Smooth muscle cell (in vitro differentiated cells): Measurements from ENCODE around the gene ARHGEF28. TPM values are rescaled to one million over a fixed set of nuclear protein-coding genes. Genes with fewer than 3 reads are reported as not detected.

Experiments
- DNase-seq: peaks from one replicate; lab custom pipeline; 2025; ENCODE audit not compliant: unreplicated experiment; lab: John Stamatoyannopoulos, UW
- H2AFZ ChIP-seq: fragments of 200-600 bp; sonication (generic); 2 replicates; pipeline ENCODE4 v1.6.0; 2016; ENCODE audit warnings: antibody characterized with exemption, low read depth, mild to moderate bottlenecking
- H3F3A ChIP-seq: fragments of 200-600 bp; sonication (generic); 2 replicates; pipeline ENCODE4 v1.6.0; 2017; ENCODE audit warnings: antibody characterized with exemption, low read depth
- H3K27ac ChIP-seq: fragments of 200-600 bp; sonication (generic); 2 replicates; pipeline ENCODE4 v1.5.1; 2016; ENCODE audit warnings: low read depth, mild to moderate bottlenecking
- H3K27me3 ChIP-seq: fragments of 200-600 bp; sonication (generic); 2 replicates; pipeline ENCODE4 v1.6.1; 2016; ENCODE audit warnings: low read depth, mild to moderate bottlenecking
- H3K36me3 ChIP-seq: fragments of 200-600 bp; sonication (generic); 2 replicates; pipeline ENCODE4 v1.5.1; 2016; ENCODE audit warnings: low read depth
- H3K4me1 ChIP-seq: fragments of 200-600 bp; sonication (generic); 2 replicates; pipeline ENCODE4 v1.5.1; 2016; ENCODE audit warnings: low read depth
- H3K4me2 ChIP-seq: fragments of 200-600 bp; sonication (generic); 2 replicates; pipeline ENCODE4 v1.6.0; 2016; ENCODE audit warnings: mild to moderate bottlenecking
- H3K4me3 ChIP-seq: fragments of 200-600 bp; sonication (generic); 2 replicates; pipeline ENCODE4 v1.5.1; 2016; ENCODE audit warnings: mild to moderate bottlenecking
- H3K79me2 ChIP-seq: fragments of 200-600 bp; sonication (generic); 2 replicates; pipeline ENCODE4 v1.6.0; 2016; ENCODE audit warnings: low read depth, mild to moderate bottlenecking
- H3K9ac ChIP-seq: fragments of 200-600 bp; sonication (generic); 2 replicates; pipeline ENCODE4 v1.6.0; 2016; ENCODE audit warnings: low read depth
- H3K9me3 ChIP-seq: fragments of 200-600 bp; sonication (generic); replicated peaks from 2 replicates; pipeline ENCODE4 v1.5.1; 2016; ENCODE audit warnings: low read depth
- H4K20me1 ChIP-seq: fragments of 200-600 bp; sonication (generic); 2 replicates; pipeline ENCODE4 v1.6.0; 2016; ENCODE audit warnings: low read depth
- CTCF ChIP-seq: fragments of 200-600 bp; sonication (generic); IDR thresholded peaks from 2 replicates; pipeline ENCODE4 v1.5.1; 2017; ENCODE audit warnings: borderline replicate concordance, mild to moderate bottlenecking, antibody characterized with exemption; ENCODE audit not compliant: insufficient read depth, poor library complexity, severe bottlenecking
- WGBS: methylation state at CpG from one replicate; pipeline ENCODE4 v1.1.7; 2016; ENCODE audit warnings: low lambda C conversion rate; 5-methylcytosine and 5-hydroxymethylcytosine counted together
- polyA plus RNA-seq: library from polyadenylated mRNA; unstranded; fragments of >200 nt; fragmentation: Nextera tagmentation; extraction: Ambion mirVana; gene quantifications from 2 replicates; pipeline ENCODE4 v1.2.1, GENCODE V29; 2016
- total RNA-seq: library from RNA; depleted of rRNA; stranded (reverse); fragments of >200 nt; gene quantifications from 2 replicates; pipeline ENCODE4 v1.2.3, GENCODE V29; 2014

The ARHGEF28 gene
- total and polyA plus RNA-seq, 2 experiments from 2014 or later = 0.19 to 0.90 TPM

- no peaks in the 10 kb centered on the region for H3K79me2 ChIP-seq
- peaks cover 8% of the 10 kb centered on the region for H3K27me3 ChIP-seq
- H3K9ac ChIP-seq = no peak overlapping the region
- DNase-seq = no peak
- 81% methylated on average over 2 of the region's 2 CpGs for WGBS
- TF ChIP-seq CTCF = no peak
- H3K4me1 ChIP-seq = no peaks in the 10 kb centered on the region
- H3F3A ChIP-seq = no peaks in the 10 kb centered on the region
- H3K4me2 ChIP-seq = no peak overlapping the region
- H3K36me3 ChIP-seq = no peaks in the 10 kb centered on the region
- no peaks in the 10 kb centered on the region for H3K9me3 ChIP-seq
- H4K20me1 ChIP-seq = no peaks in the 10 kb centered on the region
- no peak overlapping the region for H2AFZ ChIP-seq
- no peak overlapping the region for H3K27ac ChIP-seq
- no peak overlapping the region for H3K4me3 ChIP-seq
Observed at GRCh38 chr5:73893813-73894212, 267.8 kb downstream of the ARHGEF28 start.

GRCh38 chr5:73894860-73895259 is 268.9 kb downstream of the ARHGEF28 start:
- H3K27ac ChIP-seq = no peak overlapping the region
- H2AFZ ChIP-seq = no peak overlapping the region
- H3K4me2 ChIP-seq = no peak overlapping the region
- DNase-seq = no peak
- H3F3A ChIP-seq = no peaks in the 10 kb centered on the region
- no peaks in the 10 kb centered on the region for H3K4me1 ChIP-seq
- H3K79me2 ChIP-seq = no peaks in the 10 kb centered on the region
- H3K36me3 ChIP-seq = no peaks in the 10 kb centered on the region
- no peak for TF ChIP-seq CTCF
- 92% methylated on average over 6 of the region's 6 CpGs for WGBS
- no peaks in the 10 kb centered on the region for H4K20me1 ChIP-seq
- H3K9me3 ChIP-seq = no peaks in the 10 kb centered on the region
- no peaks in the 10 kb centered on the region for H3K27me3 ChIP-seq
- no peak overlapping the region for H3K4me3 ChIP-seq
- no peak overlapping the region for H3K9ac ChIP-seq

- no peak for DNase-seq
- Histone ChIP-seq H3K4me3 (no peak overlapping the region), H4K20me1 (no peaks in the 10 kb centered on the region), H3K27ac (no peak overlapping the region), H2AFZ (no peak overlapping the region), H3K9ac (no peak overlapping the region), H3K27me3 (no peaks in the 10 kb centered on the region), H3K79me2 (no peaks in the 10 kb centered on the region), H3K4me1 (no peaks in the 10 kb centered on the region), H3K36me3 (no peaks in the 10 kb centered on the region), H3F3A (no peaks in the 10 kb centered on the region), H3K4me2 (no peak overlapping the region), H3K9me3 (no peaks in the 10 kb centered on the region)
- WGBS = 42% methylated on average over 4 of the region's 4 CpGs
- no peak for TF ChIP-seq CTCF
Observed at GRCh38 chr5:73895471-73895870, 269.5 kb downstream of the ARHGEF28 start.

- TF ChIP-seq CTCF = no peak
- no peaks in the 10 kb centered on the region for H3K9me3 ChIP-seq
- H3K9ac ChIP-seq = no peak overlapping the region
- H3K27ac ChIP-seq = no peak overlapping the region
- H2AFZ ChIP-seq = no peak overlapping the region
- H3K4me1 ChIP-seq = no peaks in the 10 kb centered on the region
- no peak overlapping the region for H3K4me3 ChIP-seq
- DNase-seq = no peak
- H3K4me2 ChIP-seq = no peak overlapping the region
- 52% methylated on average over 3 of the region's 3 CpGs for WGBS
- no peaks in the 10 kb centered on the region for H3K36me3 ChIP-seq
- H3K79me2 ChIP-seq = no peaks in the 10 kb centered on the region
- no peaks in the 10 kb centered on the region for H3K27me3 ChIP-seq
- no peaks in the 10 kb centered on the region for H4K20me1 ChIP-seq
- H3F3A ChIP-seq = no peaks in the 10 kb centered on the region
Observed at GRCh38 chr5:73896097-73896496, 270.1 kb downstream of the ARHGEF28 start.
